GM23338 (cell line): ENCODE results near the gene MED27. TPM values are rescaled to one million over a fixed set of nuclear protein-coding genes. Genes with fewer than 3 reads are reported as not detected.

Experiments used
- polyA plus RNA-seq: library from polyadenylated mRNA; unstranded; fragments of >200 nt; fragmentation: Nextera tagmentation; extraction: Ambion mirVana; gene quantifications from 2 replicates; pipeline ENCODE4 v1.2.1, GENCODE V29; 2016
- total RNA-seq: library from RNA; depleted of rRNA; stranded (reverse); fragments of >200 nt; shearing (Covaris generic); gene quantifications from 2 replicates; pipeline ENCODE4 v1.2.3, GENCODE V29; 2014
- TF ChIP-seq, protein P1 (sequence below): fragments of 250-450 bp; sonication (Bioruptor Pico); IDR thresholded peaks from 2 replicates; pipeline ENCODE4 v1.5.0; 2020; ENCODE audit warnings: mild to moderate bottlenecking, moderate library complexity
- TF ChIP-seq, protein P2 (sequence below): IDR thresholded peaks from one replicate; pipeline ENCODE4 v1.6.1; 2018; ENCODE audit warnings: antibody characterized with exemption; ENCODE audit not compliant: unreplicated experiment
- TF ChIP-seq, protein P3 (sequence below), 2 experiments: fragments of 200-600 bp in 1 of 2; sonication (generic) in 1 of 2; conservative IDR thresholded peaks; 2 replicates each; pipeline versions ENCODE4 v1.5.1 to v1.6.1; 2016 to 2017; ENCODE audit warnings: antibody characterized with exemption in 2 of 2, low read depth in 2 of 2, mild to moderate bottlenecking in 2 of 2, moderate library complexity in 1 of 2

MED27 gene
- total and polyA plus RNA-seq, 2 experiments from 2014 or later = 30.6 to 35.0 TPM

DNA sequence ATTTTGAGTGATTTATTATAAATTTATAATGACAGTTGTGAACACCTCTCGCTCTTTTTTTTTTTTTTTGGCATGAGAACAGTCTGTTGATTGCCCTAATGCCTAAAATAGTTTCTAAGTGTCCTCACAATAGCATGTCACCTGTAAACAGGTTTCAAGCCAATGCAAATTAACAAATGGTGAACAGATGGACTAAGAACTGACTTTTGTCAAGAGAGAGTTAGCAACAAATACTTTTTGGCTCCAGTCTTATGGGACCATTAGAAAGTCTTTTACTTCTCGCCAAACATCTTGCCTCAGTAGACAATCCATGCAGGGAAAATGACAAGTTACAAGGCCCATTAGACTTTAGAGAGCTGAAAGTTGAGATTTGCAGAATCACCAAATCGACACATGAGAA, 67.8 kb downstream of the MED27 start (continued):
- TF ChIP-seq, protein P1, sequence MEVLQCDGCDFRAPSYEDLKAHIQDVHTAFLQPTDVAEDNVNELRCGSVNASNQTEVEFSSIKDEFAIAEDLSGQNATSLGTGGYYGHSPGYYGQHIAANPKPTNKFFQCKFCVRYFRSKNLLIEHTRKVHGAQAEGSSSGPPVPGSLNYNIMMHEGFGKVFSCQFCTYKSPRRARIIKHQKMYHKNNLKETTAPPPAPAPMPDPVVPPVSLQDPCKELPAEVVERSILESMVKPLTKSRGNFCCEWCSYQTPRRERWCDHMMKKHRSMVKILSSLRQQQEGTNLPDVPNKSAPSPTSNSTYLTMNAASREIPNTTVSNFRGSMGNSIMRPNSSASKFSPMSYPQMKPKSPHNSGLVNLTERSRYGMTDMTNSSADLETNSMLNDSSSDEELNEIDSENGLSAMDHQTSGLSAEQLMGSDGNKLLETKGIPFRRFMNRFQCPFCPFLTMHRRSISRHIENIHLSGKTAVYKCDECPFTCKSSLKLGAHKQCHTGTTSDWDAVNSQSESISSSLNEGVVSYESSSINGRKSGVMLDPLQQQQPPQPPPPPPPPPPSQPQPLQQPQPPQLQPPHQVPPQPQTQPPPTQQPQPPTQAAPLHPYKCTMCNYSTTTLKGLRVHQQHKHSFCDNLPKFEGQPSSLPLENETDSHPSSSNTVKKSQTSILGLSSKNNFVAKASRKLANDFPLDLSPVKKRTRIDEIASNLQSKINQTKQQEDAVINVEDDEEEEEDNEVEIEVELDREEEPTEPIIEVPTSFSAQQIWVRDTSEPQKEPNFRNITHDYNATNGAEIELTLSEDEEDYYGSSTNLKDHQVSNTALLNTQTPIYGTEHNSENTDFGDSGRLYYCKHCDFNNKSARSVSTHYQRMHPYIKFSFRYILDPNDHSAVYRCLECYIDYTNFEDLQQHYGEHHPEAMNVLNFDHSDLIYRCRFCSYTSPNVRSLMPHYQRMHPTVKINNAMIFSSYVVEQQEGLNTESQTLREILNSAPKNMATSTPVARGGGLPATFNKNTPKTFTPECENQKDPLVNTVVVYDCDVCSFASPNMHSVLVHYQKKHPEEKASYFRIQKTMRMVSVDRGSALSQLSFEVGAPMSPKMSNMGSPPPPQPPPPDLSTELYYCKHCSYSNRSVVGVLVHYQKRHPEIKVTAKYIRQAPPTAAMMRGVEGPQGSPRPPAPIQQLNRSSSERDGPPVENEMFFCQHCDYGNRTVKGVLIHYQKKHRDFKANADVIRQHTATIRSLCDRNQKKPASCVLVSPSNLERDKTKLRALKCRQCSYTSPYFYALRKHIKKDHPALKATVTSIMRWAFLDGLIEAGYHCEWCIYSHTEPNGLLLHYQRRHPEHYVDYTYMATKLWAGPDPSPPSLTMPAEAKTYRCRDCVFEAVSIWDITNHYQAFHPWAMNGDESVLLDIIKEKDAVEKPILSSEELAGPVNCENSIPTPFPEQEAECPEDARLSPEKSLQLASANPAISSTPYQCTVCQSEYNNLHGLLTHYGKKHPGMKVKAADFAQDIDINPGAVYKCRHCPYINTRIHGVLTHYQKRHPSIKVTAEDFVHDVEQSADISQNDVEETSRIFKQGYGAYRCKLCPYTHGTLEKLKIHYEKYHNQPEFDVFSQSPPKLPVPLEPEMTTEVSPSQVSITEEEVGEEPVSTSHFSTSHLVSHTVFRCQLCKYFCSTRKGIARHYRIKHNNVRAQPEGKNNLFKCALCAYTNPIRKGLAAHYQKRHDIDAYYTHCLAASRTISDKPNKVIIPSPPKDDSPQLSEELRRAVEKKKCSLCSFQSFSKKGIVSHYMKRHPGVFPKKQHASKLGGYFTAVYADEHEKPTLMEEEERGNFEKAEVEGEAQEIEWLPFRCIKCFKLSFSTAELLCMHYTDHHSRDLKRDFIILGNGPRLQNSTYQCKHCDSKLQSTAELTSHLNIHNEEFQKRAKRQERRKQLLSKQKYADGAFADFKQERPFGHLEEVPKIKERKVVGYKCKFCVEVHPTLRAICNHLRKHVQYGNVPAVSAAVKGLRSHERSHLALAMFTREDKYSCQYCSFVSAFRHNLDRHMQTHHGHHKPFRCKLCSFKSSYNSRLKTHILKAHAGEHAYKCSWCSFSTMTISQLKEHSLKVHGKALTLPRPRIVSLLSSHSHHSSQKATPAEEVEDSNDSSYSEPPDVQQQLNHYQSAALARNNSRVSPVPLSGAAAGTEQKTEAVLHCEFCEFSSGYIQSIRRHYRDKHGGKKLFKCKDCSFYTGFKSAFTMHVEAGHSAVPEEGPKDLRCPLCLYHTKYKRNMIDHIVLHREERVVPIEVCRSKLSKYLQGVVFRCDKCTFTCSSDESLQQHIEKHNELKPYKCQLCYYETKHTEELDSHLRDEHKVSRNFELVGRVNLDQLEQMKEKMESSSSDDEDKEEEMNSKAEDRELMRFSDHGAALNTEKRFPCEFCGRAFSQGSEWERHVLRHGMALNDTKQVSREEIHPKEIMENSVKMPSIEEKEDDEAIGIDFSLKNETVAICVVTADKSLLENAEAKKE = no peak
- TF ChIP-seq, protein P2, sequence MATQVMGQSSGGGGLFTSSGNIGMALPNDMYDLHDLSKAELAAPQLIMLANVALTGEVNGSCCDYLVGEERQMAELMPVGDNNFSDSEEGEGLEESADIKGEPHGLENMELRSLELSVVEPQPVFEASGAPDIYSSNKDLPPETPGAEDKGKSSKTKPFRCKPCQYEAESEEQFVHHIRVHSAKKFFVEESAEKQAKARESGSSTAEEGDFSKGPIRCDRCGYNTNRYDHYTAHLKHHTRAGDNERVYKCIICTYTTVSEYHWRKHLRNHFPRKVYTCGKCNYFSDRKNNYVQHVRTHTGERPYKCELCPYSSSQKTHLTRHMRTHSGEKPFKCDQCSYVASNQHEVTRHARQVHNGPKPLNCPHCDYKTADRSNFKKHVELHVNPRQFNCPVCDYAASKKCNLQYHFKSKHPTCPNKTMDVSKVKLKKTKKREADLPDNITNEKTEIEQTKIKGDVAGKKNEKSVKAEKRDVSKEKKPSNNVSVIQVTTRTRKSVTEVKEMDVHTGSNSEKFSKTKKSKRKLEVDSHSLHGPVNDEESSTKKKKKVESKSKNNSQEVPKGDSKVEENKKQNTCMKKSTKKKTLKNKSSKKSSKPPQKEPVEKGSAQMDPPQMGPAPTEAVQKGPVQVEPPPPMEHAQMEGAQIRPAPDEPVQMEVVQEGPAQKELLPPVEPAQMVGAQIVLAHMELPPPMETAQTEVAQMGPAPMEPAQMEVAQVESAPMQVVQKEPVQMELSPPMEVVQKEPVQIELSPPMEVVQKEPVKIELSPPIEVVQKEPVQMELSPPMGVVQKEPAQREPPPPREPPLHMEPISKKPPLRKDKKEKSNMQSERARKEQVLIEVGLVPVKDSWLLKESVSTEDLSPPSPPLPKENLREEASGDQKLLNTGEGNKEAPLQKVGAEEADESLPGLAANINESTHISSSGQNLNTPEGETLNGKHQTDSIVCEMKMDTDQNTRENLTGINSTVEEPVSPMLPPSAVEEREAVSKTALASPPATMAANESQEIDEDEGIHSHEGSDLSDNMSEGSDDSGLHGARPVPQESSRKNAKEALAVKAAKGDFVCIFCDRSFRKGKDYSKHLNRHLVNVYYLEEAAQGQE = no peak
- TF ChIP-seq, protein P3, sequence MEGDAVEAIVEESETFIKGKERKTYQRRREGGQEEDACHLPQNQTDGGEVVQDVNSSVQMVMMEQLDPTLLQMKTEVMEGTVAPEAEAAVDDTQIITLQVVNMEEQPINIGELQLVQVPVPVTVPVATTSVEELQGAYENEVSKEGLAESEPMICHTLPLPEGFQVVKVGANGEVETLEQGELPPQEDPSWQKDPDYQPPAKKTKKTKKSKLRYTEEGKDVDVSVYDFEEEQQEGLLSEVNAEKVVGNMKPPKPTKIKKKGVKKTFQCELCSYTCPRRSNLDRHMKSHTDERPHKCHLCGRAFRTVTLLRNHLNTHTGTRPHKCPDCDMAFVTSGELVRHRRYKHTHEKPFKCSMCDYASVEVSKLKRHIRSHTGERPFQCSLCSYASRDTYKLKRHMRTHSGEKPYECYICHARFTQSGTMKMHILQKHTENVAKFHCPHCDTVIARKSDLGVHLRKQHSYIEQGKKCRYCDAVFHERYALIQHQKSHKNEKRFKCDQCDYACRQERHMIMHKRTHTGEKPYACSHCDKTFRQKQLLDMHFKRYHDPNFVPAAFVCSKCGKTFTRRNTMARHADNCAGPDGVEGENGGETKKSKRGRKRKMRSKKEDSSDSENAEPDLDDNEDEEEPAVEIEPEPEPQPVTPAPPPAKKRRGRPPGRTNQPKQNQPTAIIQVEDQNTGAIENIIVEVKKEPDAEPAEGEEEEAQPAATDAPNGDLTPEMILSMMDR (conservative IDR thresholded peaks at IDR 0.05; ENCODE audit: low read depth in 2 of 2) = no peak
